Right lobe of liver (tissue), 6 donors: ENCODE measurements around the gene GMEB1. TPM values are rescaled to one million over a fixed set of nuclear protein-coding genes. Genes with fewer than 3 reads are reported as not detected.
"Not testable (repeated sequence)": the region's sequence is repeated elsewhere in the genome, so short reads cannot be mapped to it uniquely, and the experiment has no call there.

Experiments
- ATAC-seq, 4 donors: fragments of 200-7000 bp; cut with Tn5 transposase; one replicate each; pipeline ENCODE4 v1.9.1; 2020; ENCODE audit warnings: mild to moderate bottlenecking in 4 of 4, moderate library complexity in 4 of 4
- DNase-seq, 3 donors: peaks; one replicate each; pipeline ENCODE4 v3.0.0-alpha.2; 2020
- H3K27ac ChIP-seq, 3 donors: fragments of 200-600 bp; one replicate each; pipeline ENCODE4 v1.8.0; 2022
- H3K27me3 ChIP-seq, 2 donors: fragments of 200-600 bp; one replicate each; pipeline ENCODE4 v1.8.0; 2022
- H3K36me3 ChIP-seq, 4 donors: fragments of 200-600 bp; sonication (generic) in 1 of 4; one replicate each; pipeline versions ENCODE4 v1.5.1 to v1.8.0; 2017 to 2022; ENCODE audit warnings: control low read depth in 1 of 4
- H3K4me1 ChIP-seq, 4 donors: fragments of 200-600 bp; sonication (generic) in 1 of 4; one replicate each; pipeline versions ENCODE4 v1.5.1 to v1.8.0; 2017 to 2022; ENCODE audit warnings: control low read depth in 1 of 4
- H3K4me3 ChIP-seq, 3 donors: fragments of 200-600 bp; one replicate each; pipeline ENCODE4 v1.8.0; 2022
- H3K9me3 ChIP-seq, 4 donors: fragments of 200-600 bp; sonication (generic) in 1 of 4; one replicate each; pipeline versions ENCODE4 v1.5.1 to v1.8.0; 2017 to 2022; ENCODE audit warnings: control low read depth in 1 of 4
- CTCF ChIP-seq, 4 donors: fragments of 200-600 bp in 3 of 4; fragments of 450-650 bp in 1 of 4; IDR thresholded peaks; one replicate each; pipeline versions ENCODE4 v1.5.1 to v1.8.0; 2016 to 2022; ENCODE audit warnings: antibody characterized with exemption in 4 of 4, mild to moderate bottlenecking in 2 of 4
- POLR2A ChIP-seq: fragments of 450-650 bp; IDR thresholded peaks from one replicate; pipeline ENCODE4 v1.6.1; 2017; ENCODE audit warnings: antibody characterized with exemption, mild to moderate bottlenecking
- WGBS: methylation state at CpG from one replicate; pipeline ENCODE4 v1.1.6; 2018; ENCODE audit warnings: low coverage, low lambda C conversion rate; ENCODE audit not compliant: insufficient coverage; ENCODE audit errors: missing lambda C conversion rate; 5-methylcytosine and 5-hydroxymethylcytosine counted together
- intact Hi-C, 2 donors: fragments of 100-400 bp; cut with DNase I; formaldehyde crosslinking; loops; one replicate each; pipeline versions ENCODE4 v1.11.2 to v1.14.1; 2022
- total RNA-seq, 6 experiments: library from RNA; depleted of rRNA in 2 of 6; stranded (reverse); fragments of >200 nt in 2 of 6; fragmentation: NEBNext Ultra II Directional in 3 of 6; extraction: Animal tissue kit (Norgen Biotek cat#: 25700) in 3 of 6; gene quantifications; one replicate each; pipeline versions ENCODE4 v1.1.0 to v1.2.4, GENCODE V29; 2016 to 2023
- donor health status: DM: no; HTN: yes; CAD: no.
- donor health status: DM: no; HTN: no; CAD: no.
- donor health status: DM: no; HTN: no; CAD: no.
- donor health status: DM: no; HTN: yes; CAD: no.
- donor health status: DM: no; HTN: yes; CAD: no.

GMEB1 gene
- total RNA-seq, 6 experiments from 2014 or later, result 2.8 to 5.7 (median 4.6) TPM

GRCh38 chr1:28642056-28642846 lies 26.3 kb upstream of the GMEB1 start:
- Histone ChIP-seq H3K9me3 (no peaks in the 10 kb centered on the region), H3K4me1 (peaks cover 0 to 26% (median 3%) of the 10 kb centered on the region in 4 donors), H3K27me3 (no peaks in the 10 kb centered on the region), H3K36me3 (no peaks in the 10 kb centered on the region), H3K4me3 (peak overlapping the region; percentile 78 to 84 (median 83)), H3K27ac (peak overlapping the region; percentile 45 to 82 (median 71))
- peak; percentile 9 to 49 (median 21) for ATAC-seq
- TF ChIP-seq CTCF (IDR thresholded peaks at IDR 0.05), result no peak
- no peak for TF ChIP-seq POLR2A
- intact Hi-C loops, result no loop called here
- peak in 1 of 3 donors; percentile 28 for DNase-seq
- under 1% methylated on average over 26 of the region's 26 CpGs for whole genome bisulfite sequencing

GRCh38 chr1:28642847-28643635 lies 25.5 kb upstream of the GMEB1 start, which contains the start of gene TAF12:
Gene TAF12 (minus strand): TSS chr1:28643067. CDS start chr1:28622081, 20,986 bp downstream.
- peak; percentile 88 to 96 (median 92) for ATAC-seq
- TF ChIP-seq CTCF (IDR thresholded peaks at IDR 0.05), result peak; percentile 19 to 55 (median 30)
- peak; percentile 98 for TF ChIP-seq POLR2A

GRCh38 chr1:28644494-28644893 lies 24.1 kb upstream of the GMEB1 start:
- no peak for DNase-seq
- WGBS, result 83% methylated on average over 2 of the region's 3 CpGs

More at GRCh38 chr1:28642847-28643635, 25.5 kb upstream of the GMEB1 start, which contains the start of gene TAF12:
- DNase-seq, result peak; percentile 93 to 95 (median 94)
- Histone ChIP-seq H3K9me3 (no peaks in the 10 kb centered on the region), H3K36me3 (no peaks in the 10 kb centered on the region), H3K27ac (peak within 1 kb of the TSS; percentile 45 to 82 (median 71)), H3K4me3 (peak within 1 kb of the TSS; percentile 78 to 84 (median 83)), H3K27me3 (no peaks in the 10 kb centered on the region), H3K4me1 (peaks cover 0 to 33% (median 6%) of the 10 kb centered on the region in 4 donors)
- intact Hi-C loops, result no loop called here
- 0% methylated on average over 27 of the region's 49 CpGs for WGBS

GRCh38 chr1:28645406-28645805 lies 23.2 kb upstream of the GMEB1 start:
- H3K9me3 ChIP-seq, H3K4me3 ChIP-seq, H3K27ac ChIP-seq, ATAC-seq, H3K27me3 ChIP-seq, intact Hi-C loops, H3K36me3 ChIP-seq, DNase-seq: not testable (repeated sequence)
- 99% methylated on average over 10 of the region's 11 CpGs for WGBS
- peaks cover 0 to 37% (median 6%) of the 10 kb centered on the region in 4 donors for H3K4me1 ChIP-seq

More at GRCh38 chr1:28644494-28644893, 24.1 kb upstream of the GMEB1 start:
- H3K4me3 ChIP-seq, result no peak overlapping the region
- no peak for ATAC-seq
- peak overlapping the region in 1 of 3 donors; percentile 71 for H3K27ac ChIP-seq
- intact Hi-C loops, result no loop called here
- no peak for TF ChIP-seq POLR2A
- no peak for TF ChIP-seq CTCF (IDR thresholded peaks at IDR 0.05)
- no peaks in the 10 kb centered on the region for H3K9me3 ChIP-seq
- H3K36me3 ChIP-seq, result no peaks in the 10 kb centered on the region
- H3K4me1 ChIP-seq, result peaks cover 0 to 33% (median 6%) of the 10 kb centered on the region in 4 donors
- no peaks in the 10 kb centered on the region for H3K27me3 ChIP-seq
